ENCODE data around the gene ITGB4.

ITGB4 gene

GRCh38 chr17:75751676-75752404, 30.6 kb downstream of the ITGB4 start:
- no peak overlapping the region for H3K4me3 ChIP-seq (ENCODE audit: control insufficient read depth, low read depth, low read length)
- no peak for DNase-seq (ENCODE audit: low read depth)
- TF ChIP-seq CTCF (conservative IDR thresholded peaks at IDR 0.05; ENCODE audit: control insufficient read depth, insufficient read depth, low read depth, low read length) = no peak

- TF ChIP-seq CTCF (conservative IDR thresholded peaks at IDR 0.05; ENCODE audit: control insufficient read depth, insufficient read depth, low read depth, low read length) = no peak
- H3K4me3 ChIP-seq (ENCODE audit: control insufficient read depth, low read depth, low read length) = no peak overlapping the region
- DNase-seq (ENCODE audit: low read depth) = no peak
Observed at GRCh38 chr17:75752405-75752709, 31.1 kb downstream of the ITGB4 start.

GRCh38 chr17:75752802-75753513, 31.7 kb downstream of the ITGB4 start:
- TF ChIP-seq CTCF (conservative IDR thresholded peaks at IDR 0.05; ENCODE audit: control insufficient read depth, insufficient read depth, low read depth, low read length) = no peak
- DNase-seq (ENCODE audit: low read depth) = no peak
- no peak overlapping the region for H3K4me3 ChIP-seq (ENCODE audit: control insufficient read depth, low read depth, low read length)

GRCh38 chr17:75753514-75754377, 32.5 kb downstream of the ITGB4 start:
- H3K4me3 ChIP-seq (ENCODE audit: control insufficient read depth, low read depth, low read length) = peak overlapping the region; percentile 32
- DNase-seq (ENCODE audit: low read depth) = peak; percentile 47
- TF ChIP-seq CTCF (conservative IDR thresholded peaks at IDR 0.05; ENCODE audit: control insufficient read depth, insufficient read depth, low read depth, low read length) = no peak

GRCh38 chr17:75754378-75755204, 33.3 kb downstream of the ITGB4 start:
- no peak for TF ChIP-seq CTCF (conservative IDR thresholded peaks at IDR 0.05; ENCODE audit: control insufficient read depth, insufficient read depth, low read depth, low read length)
- no peak overlapping the region for H3K4me3 ChIP-seq (ENCODE audit: control insufficient read depth, low read depth, low read length)
- DNase-seq (ENCODE audit: low read depth) = peak; percentile 17

All from fibroblast of mammary gland (primary cell).